Retinal pigment epithelial cell (primary cell): ENCODE measurements around the gene GRID1.

ENCODE experiments used
- DNase-seq: peaks from one replicate; pipeline ENCODE4 v3.0.0-alpha.2; 2010; ENCODE audit warnings: low read depth
- H3K4me3 ChIP-seq: 2 replicates; pipeline ENCODE4 v1.5.1; 2011; ENCODE audit warnings: mild to moderate bottlenecking, low read length, control low read depth, moderate library complexity
- TF ChIP-seq, protein P1 (sequence below): conservative IDR thresholded peaks from 2 replicates; pipeline ENCODE4 v1.5.1; 2011; ENCODE audit warnings: low read depth, low read length, control low read depth, inconsistent platforms

The GRID1 gene

DNA sequence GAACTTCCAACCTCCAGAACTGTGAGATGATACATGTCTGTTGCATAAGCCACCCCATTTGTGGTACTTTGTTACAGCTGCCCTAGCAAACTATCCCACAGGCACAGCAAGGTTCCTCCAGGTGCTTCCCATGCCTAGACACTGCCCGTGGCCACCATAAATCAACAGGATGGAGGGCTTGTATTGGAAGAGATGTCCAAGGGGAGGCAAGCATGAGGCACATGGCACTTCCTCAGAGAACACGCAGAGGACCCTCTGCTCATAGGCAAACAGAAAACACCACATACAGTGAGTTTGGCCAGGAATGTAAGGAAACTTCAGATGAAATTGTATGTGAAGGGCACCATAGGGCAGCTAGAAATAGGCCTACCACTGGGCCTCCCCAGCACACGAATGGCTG is 291.1 kb downstream of the GRID1 start:
- no peak for DNase-seq
- TF ChIP-seq, protein P1, sequence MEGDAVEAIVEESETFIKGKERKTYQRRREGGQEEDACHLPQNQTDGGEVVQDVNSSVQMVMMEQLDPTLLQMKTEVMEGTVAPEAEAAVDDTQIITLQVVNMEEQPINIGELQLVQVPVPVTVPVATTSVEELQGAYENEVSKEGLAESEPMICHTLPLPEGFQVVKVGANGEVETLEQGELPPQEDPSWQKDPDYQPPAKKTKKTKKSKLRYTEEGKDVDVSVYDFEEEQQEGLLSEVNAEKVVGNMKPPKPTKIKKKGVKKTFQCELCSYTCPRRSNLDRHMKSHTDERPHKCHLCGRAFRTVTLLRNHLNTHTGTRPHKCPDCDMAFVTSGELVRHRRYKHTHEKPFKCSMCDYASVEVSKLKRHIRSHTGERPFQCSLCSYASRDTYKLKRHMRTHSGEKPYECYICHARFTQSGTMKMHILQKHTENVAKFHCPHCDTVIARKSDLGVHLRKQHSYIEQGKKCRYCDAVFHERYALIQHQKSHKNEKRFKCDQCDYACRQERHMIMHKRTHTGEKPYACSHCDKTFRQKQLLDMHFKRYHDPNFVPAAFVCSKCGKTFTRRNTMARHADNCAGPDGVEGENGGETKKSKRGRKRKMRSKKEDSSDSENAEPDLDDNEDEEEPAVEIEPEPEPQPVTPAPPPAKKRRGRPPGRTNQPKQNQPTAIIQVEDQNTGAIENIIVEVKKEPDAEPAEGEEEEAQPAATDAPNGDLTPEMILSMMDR: no peak
- no peak overlapping the region for H3K4me3 ChIP-seq

DNA sequence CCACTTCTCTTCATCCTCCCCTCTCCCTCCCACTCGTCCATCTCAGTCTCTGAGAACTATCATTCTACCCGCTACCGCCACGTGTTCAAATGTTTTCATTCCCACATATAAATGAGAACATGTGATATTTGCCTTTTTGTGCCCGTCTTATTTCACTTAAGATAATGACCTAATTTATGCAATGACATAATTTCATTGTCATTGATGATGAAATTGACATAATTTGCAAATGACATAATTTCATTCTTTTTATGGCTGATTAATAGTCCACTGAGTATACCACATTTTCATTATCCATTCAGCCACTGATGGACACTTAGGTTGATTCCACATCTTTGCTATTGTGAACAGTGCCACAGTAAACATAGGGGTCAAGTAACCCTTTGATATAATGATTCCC is 292.3 kb downstream of the GRID1 start:
- TF ChIP-seq, protein P1: no peak
- DNase-seq: no peak
- H3K4me3 ChIP-seq: no peak overlapping the region

DNA sequence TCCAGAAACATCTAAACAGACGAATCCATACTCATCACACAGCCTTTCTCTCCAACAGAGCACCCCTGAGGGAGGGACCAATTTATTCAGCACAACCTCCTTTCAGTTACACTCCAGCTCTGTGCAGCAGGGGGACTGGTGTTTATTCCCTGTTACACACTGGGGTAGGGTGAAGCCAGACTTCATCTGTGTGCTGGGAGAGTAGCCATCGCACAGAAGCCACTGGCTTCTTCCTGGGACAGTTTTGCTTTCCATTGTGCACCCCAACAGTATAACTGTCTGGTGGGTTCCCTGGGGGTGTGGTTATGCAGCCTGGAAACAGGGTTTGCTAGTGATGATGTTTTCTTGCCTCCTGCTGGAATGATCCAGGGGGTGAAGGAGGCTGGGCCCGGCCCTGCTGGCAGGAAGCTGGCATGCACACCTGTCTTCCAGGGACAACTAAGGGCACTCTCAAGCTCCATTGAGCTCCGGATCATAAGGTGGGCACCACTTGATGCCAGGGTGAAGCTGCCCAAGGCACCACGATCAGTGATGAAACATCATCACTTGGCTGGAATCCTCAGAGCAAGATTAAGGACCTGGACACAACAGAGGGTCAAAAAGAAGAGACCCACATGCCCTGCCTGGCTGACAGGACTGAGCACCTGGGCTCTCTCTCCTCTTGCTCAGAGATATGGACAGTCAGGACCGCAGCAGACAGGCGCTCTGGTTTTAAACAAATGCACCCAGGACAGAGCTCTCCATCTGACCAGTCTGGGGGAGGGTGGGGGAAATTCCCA is 293.2 kb downstream of the GRID1 start:
- TF ChIP-seq, protein P1: no peak
- H3K4me3 ChIP-seq: no peak overlapping the region

DNA sequence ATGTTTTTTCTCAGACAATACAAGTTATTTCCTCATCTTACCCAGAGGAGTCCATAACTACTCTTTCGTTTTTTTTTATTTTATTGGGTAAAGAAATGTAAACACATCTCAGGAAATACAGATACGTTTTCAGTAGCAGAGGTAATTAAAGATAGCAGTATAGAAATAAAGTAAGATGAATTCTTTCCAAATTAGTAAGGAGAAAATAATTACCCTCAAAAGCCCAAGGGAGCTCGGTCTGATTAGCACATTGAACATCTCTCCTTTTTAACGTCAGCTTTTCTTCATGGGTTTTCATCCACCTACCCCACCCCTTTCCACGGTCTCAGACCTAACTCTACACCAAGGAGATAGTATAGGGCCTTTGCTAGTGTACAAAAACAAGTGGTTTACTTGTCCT is 294.2 kb downstream of the GRID1 start:
- no peak for DNase-seq
- TF ChIP-seq, protein P1: no peak
- H3K4me3 ChIP-seq: no peak overlapping the region

More for the DNA sequence above, 293.2 kb downstream of the GRID1 start:
- no peak for DNase-seq

DNA sequence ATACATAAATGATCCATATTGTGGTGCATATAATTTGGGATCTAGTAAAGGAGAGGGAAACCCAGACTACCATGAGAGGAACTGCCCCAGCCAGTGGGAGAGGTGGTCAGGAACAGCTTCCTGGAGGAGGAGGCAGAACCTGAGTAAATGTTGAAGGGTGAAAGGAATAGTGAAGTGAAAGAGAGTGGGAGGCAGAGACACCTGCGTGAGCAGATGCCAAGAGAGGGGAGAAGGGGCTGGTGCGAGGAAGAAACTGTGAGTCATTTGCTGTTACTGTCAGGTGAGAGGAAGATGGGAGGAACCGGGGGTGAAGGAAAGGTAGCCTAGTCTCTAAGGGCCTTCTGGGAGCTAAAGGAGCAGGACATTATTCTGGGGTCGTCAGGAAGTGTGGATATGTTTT is 294.8 kb downstream of the GRID1 start:
- H3K4me3 ChIP-seq: no peak overlapping the region
- no peak for DNase-seq
- TF ChIP-seq, protein P1: no peak

DNA sequence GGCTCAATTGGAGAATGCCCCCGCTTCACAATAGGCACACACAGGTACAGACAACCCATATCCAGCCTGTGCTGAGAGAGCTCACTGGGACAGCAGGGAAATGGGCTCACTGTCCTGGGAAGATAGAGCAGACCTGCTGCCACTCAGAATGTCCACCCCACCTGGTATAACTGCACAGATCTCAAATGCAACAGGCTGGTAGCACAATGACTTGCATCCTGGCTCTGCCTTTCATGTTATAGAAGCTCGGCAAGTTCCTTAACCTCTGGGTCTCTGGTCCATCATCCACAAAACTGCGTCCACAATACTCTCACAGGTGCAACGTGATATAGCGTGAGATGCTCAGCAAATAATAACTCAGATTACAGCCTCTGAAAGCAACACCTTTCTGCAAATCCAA is 295.4 kb downstream of the GRID1 start:
- TF ChIP-seq, protein P1: no peak
- H3K4me3 ChIP-seq: no peak overlapping the region
- DNase-seq: no peak

DNA sequence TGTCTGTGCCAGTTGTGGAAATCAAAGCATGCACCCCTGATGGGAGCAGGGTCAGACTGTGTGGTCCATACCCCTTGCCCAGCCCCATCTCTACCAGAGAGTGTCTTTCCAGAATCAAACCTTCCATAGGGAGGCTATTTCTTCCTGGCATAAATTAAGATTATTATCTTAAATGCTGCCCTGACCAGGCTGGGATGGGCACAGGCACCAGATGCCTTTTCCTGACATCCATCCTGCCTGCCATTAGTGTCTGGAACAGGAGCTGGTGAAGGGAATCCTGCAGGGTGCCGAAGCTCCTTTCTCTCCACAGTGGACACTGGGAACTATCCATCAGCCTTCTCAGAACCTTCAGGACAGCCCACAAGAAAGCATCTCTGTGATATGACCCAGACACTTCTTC is 296.3 kb downstream of the GRID1 start:
- DNase-seq: no peak
- no peak overlapping the region for H3K4me3 ChIP-seq
- TF ChIP-seq, protein P1: no peak
